ENCODE results near the gene ABL1.

The ABL1 gene

GRCh38 chr9:130835441-130836298 is 616 bp downstream of the ABL1 start (continued):
- peak; percentile 56 for TF ChIP-seq ZFHX2 (tag by site-specific recombination; conservative IDR thresholded peaks at IDR 0.05)
- TF ChIP-seq ZNF175 (tag by site-specific recombination; IDR thresholded peaks at IDR 0.05): no peak
- 0 out of 2 replicates have a peak, but pooled peaks have one; percentile 25 for TF ChIP-seq ZNF76 (tag by site-specific recombination; IDR thresholded peaks at IDR 0.05; ENCODE audit: borderline replicate concordance, low read depth)
- TF ChIP-seq ZNF449 (tag by site-specific recombination; IDR thresholded peaks at IDR 0.05): peak; percentile 98
- peak; percentile 56 for TF ChIP-seq ZIC2 (tag by site-specific recombination; IDR thresholded peaks at IDR 0.05)
- no peak for TF ChIP-seq ZNF624 (tag by site-specific recombination; IDR thresholded peaks at IDR 0.05)
- TF ChIP-seq HOXA7 (CRISPR knock-in tag; IDR thresholded peaks at IDR 0.05; ENCODE audit: borderline replicate concordance): no peak
- peak; percentile 50; the same call in 1 of the 2 replicates for TF ChIP-seq ZNF600 (tag by site-specific recombination; IDR thresholded peaks at IDR 0.05)
- TF ChIP-seq PRDM10 (tag by site-specific recombination; IDR thresholded peaks at IDR 0.05): no peak
- TF ChIP-seq ZNF341 (tag by site-specific recombination; IDR thresholded peaks at IDR 0.05; ENCODE audit: low read depth): peak; percentile 79
- peak; percentile 77 for TF ChIP-seq GLIS2 (tag by site-specific recombination; IDR thresholded peaks at IDR 0.05)
- TF ChIP-seq ZNF23 (tag by site-specific recombination; IDR thresholded peaks at IDR 0.05; ENCODE audit: borderline replicate concordance): no peak
- TF ChIP-seq ZSCAN5A (tag by site-specific recombination; IDR thresholded peaks at IDR 0.05): 0 out of 2 replicates have a peak, but pooled peaks have one; percentile 37
- no peak for TF ChIP-seq KLF10 (tag by site-specific recombination; IDR thresholded peaks at IDR 0.05)
- no peak for TF ChIP-seq BCL11B (tag by site-specific recombination; IDR thresholded peaks at IDR 0.05; ENCODE audit: low read depth)
- TF ChIP-seq ZNF639 (tag by site-specific recombination; IDR thresholded peaks at IDR 0.05): peak; percentile 73; the same call in 1 of the 2 replicates
- 0 out of 2 replicates have a peak, but pooled peaks have one; percentile 39 for TF ChIP-seq ZNF645 (tag by site-specific recombination; IDR thresholded peaks at IDR 0.05)
- TF ChIP-seq SP2 (tag by site-specific recombination; IDR thresholded peaks at IDR 0.05): peak; percentile 5; the same call in 1 of the 2 replicates
- TF ChIP-seq ZNF501 (tag by site-specific recombination; IDR thresholded peaks at IDR 0.05): peak; percentile 46; the same call in 1 of the 2 replicates
- peak; percentile 89 for TF ChIP-seq PATZ1 (tag by site-specific recombination; IDR thresholded peaks at IDR 0.05)
- TF ChIP-seq KLF16 (tag by site-specific recombination; IDR thresholded peaks at IDR 0.05): peak; percentile 40; the same call in 1 of the 2 replicates
- peak; percentile 90 for TF ChIP-seq ZNF366 (tag by site-specific recombination; conservative IDR thresholded peaks at IDR 0.05)
- peak; percentile 59 for TF ChIP-seq ZXDB (tag by site-specific recombination; IDR thresholded peaks at IDR 0.05)
- TF ChIP-seq ZNF335 (tag by site-specific recombination; conservative IDR thresholded peaks at IDR 0.05): peak; percentile 89
- TF ChIP-seq FEZF1 (tag by site-specific recombination; IDR thresholded peaks at IDR 0.05): no peak
- no peak for TF ChIP-seq ZNF664 (tag by site-specific recombination; IDR thresholded peaks at IDR 0.05)
- TF ChIP-seq YY1 (tag by site-specific recombination; IDR thresholded peaks at IDR 0.05): peak; percentile 61; the same call in 1 of the 2 replicates
- 0 out of 2 replicates have a peak, but pooled peaks have one; percentile 34 for TF ChIP-seq YY2 (tag by site-specific recombination; IDR thresholded peaks at IDR 0.05)

Data from HEK293 (cell line).